OCI-LY3 (cell line): Measurements from ENCODE around the gene KCNN3.

Experiments used
- CTCF ChIP-seq: fragments of 200-600, 300-600 bp; sonication (generic); IDR thresholded peaks from 2 replicates; pipeline ENCODE4 v1.5.1; 2014; ENCODE audit warnings: antibody characterized with exemption, low read length, low read depth
- EZH2phosphoT487 ChIP-seq: fragments of 200-600 bp; shearing (Covaris generic); IDR thresholded peaks from 2 replicates; pipeline ENCODE4 v1.6.1; 2018; ENCODE audit warnings: antibody characterized with exemption, mixed run types, low read depth

- TF ChIP-seq CTCF: no peak
- TF ChIP-seq EZH2phosphoT487: no peak
These were observed 10.3 kb downstream of the KCNN3 start for GRCh38 chr1:154859786-154860155.
